Thyroid gland (tissue), 4 donors: Measurements from ENCODE around the gene RNFT1.

ENCODE experiments used
- POLR2A ChIP-seq, 2 donors: fragments of 450-650 bp; IDR thresholded peaks; one replicate each; pipeline ENCODE4 v1.6.1; 2017; ENCODE audit warnings: antibody characterized with exemption in 2 of 2, mild to moderate bottlenecking in 2 of 2, moderate library complexity in 1 of 2
- TF ChIP-seq, protein P1 (sequence below), 6 experiments: fragments of 200-600 bp in 3 of 6; fragments of 450-650 bp in 3 of 6; sonication (generic) in 3 of 6; IDR thresholded peaks; one replicate each; pipeline ENCODE4 v1.5.1; 2016 to 2019; ENCODE audit warnings: antibody characterized with exemption in 6 of 6, mild to moderate bottlenecking in 2 of 6, inconsistent platforms in 1 of 6, moderate library complexity in 1 of 6

DNA sequence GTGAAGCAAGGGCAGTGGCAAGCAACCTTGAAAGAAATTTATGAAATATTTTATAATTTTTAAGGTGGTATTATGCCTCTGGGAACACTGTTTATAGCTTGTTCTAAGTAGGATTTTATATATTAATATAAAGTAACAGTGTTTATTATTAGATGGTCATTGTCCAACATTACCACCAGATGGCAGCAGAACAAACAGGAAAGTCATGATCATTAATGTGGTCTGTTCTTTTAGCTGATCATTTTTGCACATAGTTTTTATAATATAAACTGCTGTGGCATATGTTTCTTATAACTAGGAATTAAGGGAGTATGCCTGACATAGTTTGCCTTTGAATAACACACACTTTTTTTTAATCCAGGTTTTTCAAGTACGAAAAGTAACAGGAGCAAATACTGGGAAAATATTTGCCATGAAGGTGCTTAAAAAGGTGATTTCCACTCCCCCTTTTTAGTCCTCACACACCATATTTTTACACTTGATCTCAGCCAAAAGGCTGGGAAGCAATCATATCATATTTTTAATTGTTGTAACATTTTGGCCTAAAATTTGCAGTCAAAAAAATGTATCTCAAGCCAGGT lies 50.2 kb downstream of the RNFT1 start:
- no peak for TF ChIP-seq POLR2A (IDR thresholded peaks at IDR 0.05)
- TF ChIP-seq, protein P1, sequence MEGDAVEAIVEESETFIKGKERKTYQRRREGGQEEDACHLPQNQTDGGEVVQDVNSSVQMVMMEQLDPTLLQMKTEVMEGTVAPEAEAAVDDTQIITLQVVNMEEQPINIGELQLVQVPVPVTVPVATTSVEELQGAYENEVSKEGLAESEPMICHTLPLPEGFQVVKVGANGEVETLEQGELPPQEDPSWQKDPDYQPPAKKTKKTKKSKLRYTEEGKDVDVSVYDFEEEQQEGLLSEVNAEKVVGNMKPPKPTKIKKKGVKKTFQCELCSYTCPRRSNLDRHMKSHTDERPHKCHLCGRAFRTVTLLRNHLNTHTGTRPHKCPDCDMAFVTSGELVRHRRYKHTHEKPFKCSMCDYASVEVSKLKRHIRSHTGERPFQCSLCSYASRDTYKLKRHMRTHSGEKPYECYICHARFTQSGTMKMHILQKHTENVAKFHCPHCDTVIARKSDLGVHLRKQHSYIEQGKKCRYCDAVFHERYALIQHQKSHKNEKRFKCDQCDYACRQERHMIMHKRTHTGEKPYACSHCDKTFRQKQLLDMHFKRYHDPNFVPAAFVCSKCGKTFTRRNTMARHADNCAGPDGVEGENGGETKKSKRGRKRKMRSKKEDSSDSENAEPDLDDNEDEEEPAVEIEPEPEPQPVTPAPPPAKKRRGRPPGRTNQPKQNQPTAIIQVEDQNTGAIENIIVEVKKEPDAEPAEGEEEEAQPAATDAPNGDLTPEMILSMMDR (IDR thresholded peaks at IDR 0.05): peak; percentile 23 to 64 (median 41)
